Panc1 (cell line): ENCODE data around the gene NT5DC2.

ENCODE experiments used
- CTCF ChIP-seq: fragments of 450-650 bp; IDR thresholded peaks from 2 replicates; pipeline ENCODE4 v1.5.1; 2017; ENCODE audit warnings: mild to moderate bottlenecking
- POLR2AphosphoS5 ChIP-seq: IDR thresholded peaks from 2 replicates; pipeline ENCODE4 v1.6.1; 2012; ENCODE audit warnings: mild to moderate bottlenecking, low read depth, low read length, moderate library complexity
- SIN3A ChIP-seq: IDR thresholded peaks from 2 replicates; pipeline ENCODE4 v1.6.1; 2012; ENCODE audit warnings: low read depth, mild to moderate bottlenecking, low read length, moderate library complexity, borderline replicate concordance; ENCODE audit not compliant: insufficient read depth
- TF ChIP-seq, protein P1 (sequence below), 2 experiments: IDR thresholded peaks; 2 replicates each; pipeline ENCODE4 v1.6.1; 2011 to 2012; ENCODE audit warnings: low read depth in 2 of 2, control low read depth in 1 of 2, low read length in 1 of 2, mild to moderate bottlenecking in 1 of 2, moderate library complexity in 1 of 2; ENCODE audit not compliant: insufficient read depth in 1 of 2

- TF ChIP-seq CTCF, result no peak
- TF ChIP-seq, protein P1, sequence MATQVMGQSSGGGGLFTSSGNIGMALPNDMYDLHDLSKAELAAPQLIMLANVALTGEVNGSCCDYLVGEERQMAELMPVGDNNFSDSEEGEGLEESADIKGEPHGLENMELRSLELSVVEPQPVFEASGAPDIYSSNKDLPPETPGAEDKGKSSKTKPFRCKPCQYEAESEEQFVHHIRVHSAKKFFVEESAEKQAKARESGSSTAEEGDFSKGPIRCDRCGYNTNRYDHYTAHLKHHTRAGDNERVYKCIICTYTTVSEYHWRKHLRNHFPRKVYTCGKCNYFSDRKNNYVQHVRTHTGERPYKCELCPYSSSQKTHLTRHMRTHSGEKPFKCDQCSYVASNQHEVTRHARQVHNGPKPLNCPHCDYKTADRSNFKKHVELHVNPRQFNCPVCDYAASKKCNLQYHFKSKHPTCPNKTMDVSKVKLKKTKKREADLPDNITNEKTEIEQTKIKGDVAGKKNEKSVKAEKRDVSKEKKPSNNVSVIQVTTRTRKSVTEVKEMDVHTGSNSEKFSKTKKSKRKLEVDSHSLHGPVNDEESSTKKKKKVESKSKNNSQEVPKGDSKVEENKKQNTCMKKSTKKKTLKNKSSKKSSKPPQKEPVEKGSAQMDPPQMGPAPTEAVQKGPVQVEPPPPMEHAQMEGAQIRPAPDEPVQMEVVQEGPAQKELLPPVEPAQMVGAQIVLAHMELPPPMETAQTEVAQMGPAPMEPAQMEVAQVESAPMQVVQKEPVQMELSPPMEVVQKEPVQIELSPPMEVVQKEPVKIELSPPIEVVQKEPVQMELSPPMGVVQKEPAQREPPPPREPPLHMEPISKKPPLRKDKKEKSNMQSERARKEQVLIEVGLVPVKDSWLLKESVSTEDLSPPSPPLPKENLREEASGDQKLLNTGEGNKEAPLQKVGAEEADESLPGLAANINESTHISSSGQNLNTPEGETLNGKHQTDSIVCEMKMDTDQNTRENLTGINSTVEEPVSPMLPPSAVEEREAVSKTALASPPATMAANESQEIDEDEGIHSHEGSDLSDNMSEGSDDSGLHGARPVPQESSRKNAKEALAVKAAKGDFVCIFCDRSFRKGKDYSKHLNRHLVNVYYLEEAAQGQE (IDR thresholded peaks at IDR 0.05; ENCODE audit: insufficient read depth in 1 of 2, low read depth in 2 of 2, low read length in 1 of 2), result no peak
- no peak for TF ChIP-seq POLR2AphosphoS5
- no peak for TF ChIP-seq SIN3A
Measured at GRCh38 chr3:52555056-52555455, 21.4 kb upstream of the NT5DC2 start.
